ENCODE results near the gene RAB8B.
A peak's percentile ranks its signal among the peaks of the same experiment; 100 is the strongest.

The RAB8B gene

GRCh38 chr15:63188926-63189871, at the start of gene RAB8B:
TSS of gene RAB8B (plus strand) at chr15:63189606. CDS start at chr15:63189625, 19 bp downstream.
- DNase-seq: peak; percentile 87 to 97 (median 95)

- DNase-seq: no peak
Observed at GRCh38 chr15:63140936-63141335, 48.5 kb upstream of the RAB8B start.

GRCh38 chr15:63145426-63145825, 44.0 kb upstream of the RAB8B start:
- no peak for DNase-seq

- peak in 1 of 6 experiments; percentile 12 for DNase-seq
Observed at GRCh38 chr15:63146684-63147083, 42.7 kb upstream of the RAB8B start.

GRCh38 chr15:63151665-63152064, 37.7 kb upstream of the RAB8B start:
- no peak for DNase-seq

- no peak for DNase-seq
Observed at GRCh38 chr15:63155486-63155885, 33.9 kb upstream of the RAB8B start.

- DNase-seq: no peak
Observed at GRCh38 chr15:63156086-63156710, 33.2 kb upstream of the RAB8B start.

GRCh38 chr15:63156755-63157117, 32.7 kb upstream of the RAB8B start:
- DNase-seq: no peak

GRCh38 chr15:63157118-63157843, 32.1 kb upstream of the RAB8B start, which contains the start of gene RPS27L:
TSS of gene RPS27L (minus strand) at chr15:63157477. CDS start at chr15:63157405, 72 bp downstream.
- peak; percentile 75 to 87 (median 78) for DNase-seq

GRCh38 chr15:63157891-63158431, 31.4 kb upstream of the RAB8B start:
- DNase-seq: peak in 2 of 6 experiments; percentile 14 to 29

- DNase-seq: no peak
Observed at GRCh38 chr15:63160638-63161037, 28.8 kb upstream of the RAB8B start.

- no peak for DNase-seq
Observed at GRCh38 chr15:63163217-63163616, 26.2 kb upstream of the RAB8B start.

- DNase-seq: no peak
Observed at GRCh38 chr15:63165166-63165859, 24.1 kb upstream of the RAB8B start.

- DNase-seq: peak in 1 of 6 experiments; percentile 3
Observed at GRCh38 chr15:63166219-63166618, 23.2 kb upstream of the RAB8B start.

GRCh38 chr15:63169788-63170187, 19.6 kb upstream of the RAB8B start:
- DNase-seq: no peak

GRCh38 chr15:63172376-63172775, 17.0 kb upstream of the RAB8B start:
- no peak for DNase-seq

- DNase-seq: no peak
Observed at GRCh38 chr15:63172851-63173451, 16.5 kb upstream of the RAB8B start.

GRCh38 chr15:63176302-63176701, 13.1 kb upstream of the RAB8B start:
- DNase-seq: no peak

- no peak for DNase-seq
Observed at GRCh38 chr15:63178034-63178433, 11.4 kb upstream of the RAB8B start.

GRCh38 chr15:63180746-63181145, 8.7 kb upstream of the RAB8B start:
- DNase-seq: no peak

GRCh38 chr15:63181648-63182047, 7.8 kb upstream of the RAB8B start:
- DNase-seq: no peak

- DNase-seq: no peak
Observed at GRCh38 chr15:63185206-63185605, 4.2 kb upstream of the RAB8B start.

All from stimulated activated naive CD4-positive, alpha-beta T cell (primary cell).